MM.1S (cell line): ENCODE results near the gene MYLK.

Source experiments
- EZH2 ChIP-seq: fragments of 300-600 bp; sonication (generic); optimal IDR thresholded peaks from 2 replicates; pipeline ENCODE3; 2017; ENCODE audit warnings: low read depth, mild to moderate bottlenecking, antibody characterized with exemption, low read length, mixed read lengths
- EZH2phosphoT487 ChIP-seq: fragments of 300-600 bp; sonication (generic); IDR thresholded peaks from 2 replicates; pipeline ENCODE4 v1.6.1; 2018; ENCODE audit warnings: antibody characterized with exemption, low read length
- TF ChIP-seq, protein P1 (sequence below): fragments of 300-600 bp; sonication (generic); IDR thresholded peaks from 2 replicates; pipeline ENCODE4 v1.5.1; 2016; ENCODE audit warnings: antibody characterized with exemption, low read length, mixed read lengths

DNA sequence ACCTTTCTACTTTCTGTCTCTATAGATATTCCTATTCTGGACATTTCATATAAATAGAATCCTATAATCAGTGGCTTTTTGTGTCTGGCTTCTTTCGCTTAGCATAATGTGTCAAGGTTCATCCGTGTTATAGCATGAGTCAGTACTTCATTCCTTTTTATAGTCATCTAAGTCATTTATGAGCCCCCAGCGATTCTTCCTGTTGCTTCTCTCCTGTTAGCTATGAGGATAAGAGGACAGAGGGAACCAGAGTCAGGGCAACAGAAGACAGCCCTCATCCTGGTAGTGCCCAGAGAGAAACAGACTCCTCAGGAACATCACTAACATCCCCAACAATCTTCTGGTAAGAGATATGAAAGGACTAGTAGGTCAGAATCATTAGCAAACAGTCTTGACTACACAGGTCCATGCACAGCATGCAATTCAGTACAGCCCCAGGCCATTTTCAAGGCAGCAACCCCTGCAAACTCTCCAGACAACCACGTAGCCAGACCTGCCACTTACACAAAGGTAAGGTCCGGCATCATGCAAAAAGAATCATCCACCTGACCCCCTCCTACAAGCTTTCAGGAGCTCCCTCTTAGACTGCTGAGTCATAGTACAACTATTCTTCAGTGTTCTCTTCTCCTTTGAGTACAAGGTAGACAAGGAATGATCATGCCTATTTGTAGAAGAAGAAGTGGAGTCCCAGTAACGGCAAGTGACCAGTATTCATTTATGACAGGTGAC, 91.5 kb downstream of the MYLK start:
- TF ChIP-seq, protein P1, sequence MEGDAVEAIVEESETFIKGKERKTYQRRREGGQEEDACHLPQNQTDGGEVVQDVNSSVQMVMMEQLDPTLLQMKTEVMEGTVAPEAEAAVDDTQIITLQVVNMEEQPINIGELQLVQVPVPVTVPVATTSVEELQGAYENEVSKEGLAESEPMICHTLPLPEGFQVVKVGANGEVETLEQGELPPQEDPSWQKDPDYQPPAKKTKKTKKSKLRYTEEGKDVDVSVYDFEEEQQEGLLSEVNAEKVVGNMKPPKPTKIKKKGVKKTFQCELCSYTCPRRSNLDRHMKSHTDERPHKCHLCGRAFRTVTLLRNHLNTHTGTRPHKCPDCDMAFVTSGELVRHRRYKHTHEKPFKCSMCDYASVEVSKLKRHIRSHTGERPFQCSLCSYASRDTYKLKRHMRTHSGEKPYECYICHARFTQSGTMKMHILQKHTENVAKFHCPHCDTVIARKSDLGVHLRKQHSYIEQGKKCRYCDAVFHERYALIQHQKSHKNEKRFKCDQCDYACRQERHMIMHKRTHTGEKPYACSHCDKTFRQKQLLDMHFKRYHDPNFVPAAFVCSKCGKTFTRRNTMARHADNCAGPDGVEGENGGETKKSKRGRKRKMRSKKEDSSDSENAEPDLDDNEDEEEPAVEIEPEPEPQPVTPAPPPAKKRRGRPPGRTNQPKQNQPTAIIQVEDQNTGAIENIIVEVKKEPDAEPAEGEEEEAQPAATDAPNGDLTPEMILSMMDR, result no peak
- TF ChIP-seq EZH2 (no peak), EZH2phosphoT487 (no peak)
